Activated CD4-positive, alpha-beta T cell treated with anti-CD3 and anti-CD28 coated beads, Interleukin-2, amount 50 U/mL, for 48 hours (primary cell): ENCODE data around the gene RNPEPL1.
"Not testable (repeated sequence)": the region's sequence is repeated elsewhere in the genome, so short reads cannot be mapped to it uniquely, and the experiment has no call there.

Source experiments
- DNase-seq, 2 experiments: peaks; one replicate each; pipeline ENCODE4 v3.0.0-alpha.2; 2020

The RNPEPL1 gene

DNA sequence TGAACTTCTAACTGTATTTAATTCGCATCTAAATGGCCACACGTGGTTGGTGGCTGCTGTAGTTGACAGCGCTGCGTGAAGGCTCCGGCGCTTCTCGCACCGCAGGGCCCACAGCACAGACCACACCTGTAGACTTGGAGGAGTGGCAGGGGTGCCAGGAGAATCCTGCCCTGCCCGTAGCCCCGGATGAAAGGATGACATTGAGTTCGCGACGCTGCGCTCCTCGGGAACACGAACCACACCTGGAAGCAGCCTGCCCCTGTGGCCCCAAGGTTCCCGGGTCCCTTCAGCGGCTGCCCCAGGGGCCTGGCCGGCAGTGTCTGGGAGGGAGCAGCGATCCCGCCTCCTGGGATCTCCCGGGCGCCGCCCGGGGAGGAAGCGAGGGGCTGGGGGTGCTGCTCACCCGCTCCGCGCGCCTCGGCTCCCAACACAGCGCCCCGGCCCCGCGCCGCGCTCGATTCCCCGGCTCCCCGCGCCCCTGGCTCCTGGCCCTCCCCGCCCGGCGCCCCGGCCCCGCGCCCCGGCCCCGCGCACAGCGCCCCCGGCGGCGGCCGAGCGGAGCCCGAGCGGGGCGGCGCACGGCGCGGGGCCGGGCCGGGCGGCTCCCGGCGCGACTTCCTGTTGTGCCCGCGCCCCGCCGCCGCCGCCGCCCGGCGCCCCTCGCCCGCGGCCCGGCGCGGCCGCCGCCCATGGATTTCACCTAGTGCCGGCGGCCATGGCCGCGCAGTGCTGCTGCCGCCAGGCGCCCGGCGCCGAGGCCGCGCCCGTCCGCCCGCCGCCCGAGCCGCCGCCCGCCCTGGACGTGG is at the start of gene RNPEPL1:
RNPEPL1 (plus strand) TSS at position 613 of the 806 bp plus-strand sequence; CDS start at position 716, 103 bp downstream.
- peak; percentile 46 to 55 for DNase-seq

DNA sequence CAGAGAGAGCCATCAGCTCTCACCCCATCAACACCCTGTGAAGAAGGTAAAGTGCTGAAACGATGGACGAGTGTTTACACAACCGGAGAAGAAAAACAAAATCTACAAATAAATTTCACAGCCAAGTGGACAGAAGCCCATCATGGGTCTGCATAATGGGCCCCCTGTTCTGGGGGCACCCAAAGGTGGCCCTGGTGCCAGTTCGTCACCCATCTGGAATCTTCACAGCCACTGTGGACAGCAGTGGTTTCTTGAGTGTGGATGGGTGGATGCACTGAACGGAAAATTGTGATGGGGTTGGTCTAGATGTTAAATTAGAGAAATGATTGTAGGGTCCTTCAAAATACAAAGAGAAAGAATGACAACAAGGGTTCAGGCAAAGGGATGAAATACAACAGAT is 49.3 kb upstream of the RNPEPL1 start:
- no peak for DNase-seq

GRCh38 chr2:240519396-240520129 is 48.7 kb upstream of the RNPEPL1 start:
- DNase-seq: no peak

DNA sequence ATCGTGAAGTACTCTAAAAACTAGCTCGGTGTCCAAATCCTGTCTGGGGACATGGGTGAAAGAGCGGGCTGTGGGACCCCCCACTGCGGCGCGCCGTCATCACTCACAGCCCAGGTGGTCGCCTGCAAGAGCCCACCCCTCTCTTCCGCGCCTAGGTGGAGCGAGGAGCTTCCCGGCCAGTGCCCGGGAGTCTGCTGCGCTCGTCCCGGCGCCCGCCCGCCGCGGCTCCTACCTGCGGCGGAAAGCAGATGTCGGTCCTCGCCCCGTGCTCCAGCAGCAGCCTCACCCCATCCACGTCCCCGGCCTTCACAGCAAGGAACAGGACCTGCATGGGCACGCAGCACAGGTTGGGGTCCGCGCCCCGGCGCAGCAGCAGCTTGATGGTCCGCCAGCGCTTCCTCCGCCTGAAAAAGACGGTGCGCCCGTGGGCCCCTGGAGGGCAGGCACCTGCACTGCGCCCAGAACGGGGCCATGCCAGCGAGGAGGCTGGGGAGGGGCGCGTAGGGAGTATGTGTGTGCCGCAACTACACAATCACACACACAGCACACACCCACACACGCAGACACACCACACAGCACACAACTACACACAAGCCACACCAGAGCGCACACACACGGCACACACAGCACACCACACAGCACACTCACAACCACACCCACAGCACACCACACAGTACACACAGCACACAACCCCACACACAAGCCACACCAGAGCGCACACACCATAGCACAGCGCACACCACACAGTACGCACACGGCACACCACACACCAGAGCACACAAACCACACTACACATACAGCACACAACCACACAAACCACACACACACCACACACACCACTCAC is 47.9 kb upstream of the RNPEPL1 start:
- no peak for DNase-seq

GRCh38 chr2:240520974-240521350 is 47.3 kb upstream of the RNPEPL1 start:
- DNase-seq: no peak

GRCh38 chr2:240521885-240522284 is 46.4 kb upstream of the RNPEPL1 start:
- not testable (repeated sequence) for DNase-seq

GRCh38 chr2:240522406-240522805 is 45.9 kb upstream of the RNPEPL1 start:
- no peak for DNase-seq

DNA sequence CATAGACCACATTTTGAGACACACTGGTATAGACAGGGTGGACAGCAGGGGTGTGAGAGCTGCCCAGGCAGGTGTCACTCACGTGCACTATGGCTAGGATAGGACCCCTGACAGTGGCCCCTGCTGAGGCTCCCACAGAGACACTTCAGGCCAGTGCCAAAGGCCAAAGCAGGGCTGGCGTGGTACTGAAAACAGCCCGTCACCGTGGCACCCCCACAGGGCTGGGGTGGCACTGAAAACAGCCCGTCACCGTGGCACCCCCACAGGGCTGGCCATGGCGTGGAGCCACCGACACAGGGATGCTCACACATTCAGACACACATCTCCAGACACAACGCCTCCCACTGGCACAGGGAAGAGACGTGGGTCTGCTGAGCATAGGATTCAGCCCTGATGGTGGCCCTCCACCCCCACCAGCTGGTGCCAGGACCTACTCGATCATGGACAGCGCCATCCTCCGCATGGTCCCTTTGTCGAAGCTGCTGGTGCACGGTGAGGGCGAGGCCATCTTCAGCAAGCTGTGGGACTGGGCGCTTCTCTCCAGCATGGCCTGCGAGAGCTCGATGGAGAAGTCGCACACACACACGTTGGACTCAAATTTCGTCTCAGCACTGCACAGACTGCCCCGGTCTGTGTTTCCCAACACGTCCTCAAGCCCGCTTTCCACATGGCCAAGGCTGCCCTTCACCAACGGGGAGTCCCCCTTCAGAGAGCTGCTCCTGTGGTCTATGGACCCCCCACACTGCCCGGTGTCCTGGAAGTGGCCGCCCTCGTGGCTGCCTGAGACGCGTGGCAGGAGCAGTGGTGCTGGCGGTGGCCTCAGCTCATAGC is 44.6 kb upstream of the RNPEPL1 start:
- no peak for DNase-seq

- DNase-seq: no peak
Observed at GRCh38 chr2:240524963-240525718, 43.1 kb upstream of the RNPEPL1 start.

- DNase-seq: no peak
Observed at GRCh38 chr2:240525802-240526201, 42.5 kb upstream of the RNPEPL1 start.

DNA sequence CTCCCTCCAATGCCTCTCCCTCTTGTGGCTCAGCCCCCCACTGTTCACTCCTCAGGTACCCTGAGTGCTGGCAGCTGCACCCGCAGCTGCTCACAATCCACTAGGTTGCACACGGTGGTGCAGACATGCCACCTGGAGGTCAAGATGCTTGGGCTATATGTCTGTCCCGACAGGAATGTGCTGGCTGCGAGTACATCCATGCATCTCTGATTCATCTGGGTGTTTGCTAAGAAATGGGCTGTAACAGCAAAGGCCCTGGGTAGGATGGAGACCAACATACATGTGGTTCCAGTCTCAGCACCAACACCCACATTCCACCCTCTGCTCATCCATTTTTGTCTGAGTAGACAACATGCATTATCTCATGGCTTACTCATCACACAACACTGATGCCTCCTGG is 41.8 kb upstream of the RNPEPL1 start:
- DNase-seq: no peak

DNA sequence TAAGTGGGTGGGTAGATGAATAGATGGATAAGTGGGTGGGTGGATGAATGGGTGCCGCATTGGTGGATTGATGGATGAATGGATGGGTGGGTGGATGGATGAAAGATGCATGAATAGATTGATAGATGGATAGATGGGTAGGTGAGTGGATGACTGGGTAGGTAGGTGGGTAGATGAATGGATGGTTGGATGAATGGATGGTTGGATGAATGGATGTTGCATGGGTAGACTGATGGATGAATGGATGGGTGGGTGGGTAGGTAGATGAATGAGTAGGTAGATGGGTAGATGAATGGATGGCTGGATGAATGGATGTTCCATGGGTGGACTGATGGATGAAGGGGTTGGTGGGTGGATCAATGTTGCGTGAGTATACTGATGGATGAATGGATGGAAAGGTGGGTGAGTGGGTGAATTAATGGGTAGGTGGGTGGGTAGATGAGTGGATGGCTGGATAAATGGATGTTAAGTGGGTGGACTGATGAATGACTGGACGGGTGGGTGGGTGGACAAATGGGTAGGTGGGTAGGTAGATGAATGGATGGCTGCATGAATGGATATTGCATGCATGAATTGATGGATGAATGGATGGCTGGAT is 41.0 kb upstream of the RNPEPL1 start:
- no peak for DNase-seq

GRCh38 chr2:240528406-240529040 is 39.8 kb upstream of the RNPEPL1 start:
- no peak for DNase-seq

GRCh38 chr2:240529344-240529999 is 38.8 kb upstream of the RNPEPL1 start:
- DNase-seq: no peak

- no peak for DNase-seq
Observed at GRCh38 chr2:240530181-240530580, 38.1 kb upstream of the RNPEPL1 start.

GRCh38 chr2:240531038-240531437 is 37.2 kb upstream of the RNPEPL1 start:
- DNase-seq: no peak

DNA sequence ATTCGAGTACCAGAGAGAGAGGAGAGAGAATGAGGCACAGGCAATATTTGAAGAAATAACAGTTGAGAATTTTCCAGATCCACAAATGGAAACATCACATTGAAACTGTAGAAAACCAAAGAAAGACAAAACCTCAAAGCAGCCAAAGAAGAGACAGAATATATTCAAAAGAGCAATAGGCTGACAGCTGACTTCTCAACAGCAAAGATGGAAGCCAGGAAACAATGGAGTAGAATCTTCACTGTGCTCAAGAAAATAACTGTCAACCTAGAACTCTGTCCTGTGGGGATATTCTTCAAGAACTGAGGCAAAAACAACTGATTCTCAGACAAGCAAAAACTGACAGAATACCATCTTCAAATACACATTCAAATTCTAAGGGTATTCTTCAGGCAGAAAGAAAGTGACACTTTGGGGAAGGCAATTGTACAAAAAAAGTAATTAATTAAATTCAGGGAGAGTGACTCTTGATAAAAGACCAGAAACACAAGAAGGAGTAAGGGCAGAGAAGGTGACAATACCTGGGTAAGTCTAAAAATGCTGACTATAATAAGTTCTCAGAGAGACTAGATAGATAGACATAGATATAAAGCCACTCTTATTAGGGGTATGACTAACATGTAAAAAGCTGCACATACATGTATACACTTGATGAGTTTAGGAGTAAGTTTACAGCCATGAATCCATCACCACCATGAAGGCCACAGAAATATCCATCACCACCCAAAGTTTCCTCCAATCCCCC is 36.1 kb upstream of the RNPEPL1 start:
- DNase-seq: no peak

GRCh38 chr2:240538031-240538780 is 30.1 kb upstream of the RNPEPL1 start:
- DNase-seq: no peak

DNA sequence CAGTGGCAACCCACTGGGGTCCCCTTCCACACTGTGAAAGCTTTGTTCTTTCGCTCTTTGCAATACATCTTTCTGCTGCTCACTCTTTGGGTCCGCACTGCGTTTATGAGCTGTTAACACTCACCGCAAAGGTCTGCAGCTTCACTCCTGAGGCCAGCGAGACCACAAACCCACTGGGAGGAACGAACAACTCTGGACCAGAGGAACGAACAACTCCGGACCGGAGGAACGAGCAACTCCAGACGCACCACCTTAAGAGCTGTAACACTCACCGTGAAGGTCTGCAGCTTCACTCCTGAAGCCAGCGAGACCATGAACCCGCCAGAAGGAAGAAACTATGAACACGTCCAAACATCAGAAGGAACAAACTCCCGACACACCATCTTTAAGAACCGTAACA is 29.2 kb upstream of the RNPEPL1 start:
- not testable (repeated sequence) for DNase-seq
